ENCODE data around the gene WWOX. TPM values are rescaled to one million over a fixed set of nuclear protein-coding genes. Genes with fewer than 3 reads are reported as not detected.

The WWOX gene
- total RNA-seq, 1 experiment from 2014 or later, result 15.6 TPM

DNA sequence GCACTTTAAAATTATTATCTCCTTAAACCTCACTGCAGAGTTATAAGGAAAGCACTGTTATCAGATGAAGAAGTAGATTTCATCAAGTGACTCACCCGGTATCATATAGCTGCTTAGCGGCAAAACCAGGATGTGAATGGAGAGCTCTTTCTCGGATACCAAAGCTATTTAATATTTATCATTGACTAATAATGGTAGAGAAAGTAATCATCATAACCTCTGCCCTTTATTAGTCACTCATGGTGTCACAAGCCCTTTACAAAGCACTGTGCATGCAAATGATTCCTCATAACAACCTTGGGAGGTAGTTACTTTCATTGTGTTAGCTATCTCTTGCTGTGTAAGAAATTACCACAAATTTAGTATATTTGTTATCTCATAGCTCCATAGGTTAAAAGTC lies 908.2 kb downstream of the WWOX start:
- H3K23ac ChIP-seq (ENCODE audit: insufficient read length, low read depth, low read length), result no peak overlapping the region
- DNase-seq, result no peak
- no peak overlapping the region for H3K4me2 ChIP-seq (ENCODE audit: insufficient read depth, insufficient read length, low read length)
- H2AFZ ChIP-seq (ENCODE audit: low read length), result no peak overlapping the region
- H3K9ac ChIP-seq (ENCODE audit: extremely low read depth, insufficient read length, low read length), result no peak overlapping the region
- no peak overlapping the region for H2BK5ac ChIP-seq (ENCODE audit: insufficient read length, low read length)
- H2BK120ac ChIP-seq (ENCODE audit: low read depth, low read length, poor library complexity, severe bottlenecking), result no peak overlapping the region
- TF ChIP-seq, protein P1, sequence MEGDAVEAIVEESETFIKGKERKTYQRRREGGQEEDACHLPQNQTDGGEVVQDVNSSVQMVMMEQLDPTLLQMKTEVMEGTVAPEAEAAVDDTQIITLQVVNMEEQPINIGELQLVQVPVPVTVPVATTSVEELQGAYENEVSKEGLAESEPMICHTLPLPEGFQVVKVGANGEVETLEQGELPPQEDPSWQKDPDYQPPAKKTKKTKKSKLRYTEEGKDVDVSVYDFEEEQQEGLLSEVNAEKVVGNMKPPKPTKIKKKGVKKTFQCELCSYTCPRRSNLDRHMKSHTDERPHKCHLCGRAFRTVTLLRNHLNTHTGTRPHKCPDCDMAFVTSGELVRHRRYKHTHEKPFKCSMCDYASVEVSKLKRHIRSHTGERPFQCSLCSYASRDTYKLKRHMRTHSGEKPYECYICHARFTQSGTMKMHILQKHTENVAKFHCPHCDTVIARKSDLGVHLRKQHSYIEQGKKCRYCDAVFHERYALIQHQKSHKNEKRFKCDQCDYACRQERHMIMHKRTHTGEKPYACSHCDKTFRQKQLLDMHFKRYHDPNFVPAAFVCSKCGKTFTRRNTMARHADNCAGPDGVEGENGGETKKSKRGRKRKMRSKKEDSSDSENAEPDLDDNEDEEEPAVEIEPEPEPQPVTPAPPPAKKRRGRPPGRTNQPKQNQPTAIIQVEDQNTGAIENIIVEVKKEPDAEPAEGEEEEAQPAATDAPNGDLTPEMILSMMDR (conservative IDR thresholded peaks at IDR 0.05), result no peak
- H3K79me2 ChIP-seq (ENCODE audit: insufficient read depth, low read length), result no peaks in the 10 kb centered on the region
- no peaks in the 10 kb centered on the region for H3K9me3 ChIP-seq (ENCODE audit: control insufficient read depth, low read depth, low read length)
- no peaks in the 10 kb centered on the region for H3K9me3 Mint-ChIP-seq
- no peak overlapping the region for H2BK15ac ChIP-seq (ENCODE audit: low read depth, low read length)
- no peak overlapping the region for H3K18ac ChIP-seq (ENCODE audit: insufficient read length, low read depth, low read length)
- no peak overlapping the region for H3K27ac ChIP-seq (ENCODE audit: insufficient read length, low read depth, low read length)
- H3K27me3 ChIP-seq (ENCODE audit: insufficient read depth, low read length), result no peaks in the 10 kb centered on the region; the same call in 1 of the 2 replicates
- H4K91ac ChIP-seq (ENCODE audit: insufficient read length, low read depth, low read length), result no peak overlapping the region
- no peaks in the 10 kb centered on the region for H3K79me1 ChIP-seq (ENCODE audit: insufficient read depth, low read depth, low read length, poor library complexity, severe bottlenecking)
- peaks cover 9% of the 10 kb centered on the region for H3K27me3 Mint-ChIP-seq (ENCODE audit: low read depth)
- H3K4ac ChIP-seq (ENCODE audit: low read depth, low read length), result no peak overlapping the region
- H3K27ac Mint-ChIP-seq, result no peak overlapping the region
- no peak overlapping the region for H4K5ac ChIP-seq (ENCODE audit: insufficient read length, low read depth, low read length)
- no peak overlapping the region for H3T11ph ChIP-seq (ENCODE audit: low read length)
- no peak overlapping the region for H3K14ac ChIP-seq (ENCODE audit: insufficient read depth, low read length)
- H3K56ac ChIP-seq (ENCODE audit: insufficient read length, low read depth, low read length), result no peak overlapping the region
- peaks cover 3% of the 10 kb centered on the region for H3K23me2 ChIP-seq (ENCODE audit: insufficient read length, low read depth, low read length, poor library complexity, severe bottlenecking)
- H2AK5ac ChIP-seq (ENCODE audit: insufficient read length, low read length), result no peak overlapping the region
- H4K8ac ChIP-seq (replicated peaks; ENCODE audit: insufficient read length, low read depth, low read length), result no peak overlapping the region
- no peak overlapping the region for H2BK12ac ChIP-seq (ENCODE audit: insufficient read length, low read depth, low read length)
- no peaks in the 10 kb centered on the region; the same call in 1 of the 2 replicates for H3K4me1 ChIP-seq (ENCODE audit: insufficient read depth, low read length)
- no peaks in the 10 kb centered on the region for H4K20me1 ChIP-seq (ENCODE audit: control insufficient read depth, insufficient read depth, insufficient read length)
- H3K4me1 Mint-ChIP-seq, result peaks cover 0 to 4% of the 10 kb centered on the region in 2 experiments; a peak in 1 of 4 replicates
- no peaks in the 10 kb centered on the region for H3K36me3 Mint-ChIP-seq (ENCODE audit: insufficient read depth in 1 of 3, low read depth in 3 of 3)
- no peak overlapping the region for H3K4me3 Mint-ChIP-seq
- no peak overlapping the region for H2BK20ac ChIP-seq (ENCODE audit: low read depth, low read length, poor library complexity, severe bottlenecking)
- no CpG with 5 or more reads among the region's 3 CpGs for WGBS (ENCODE audit: extremely low coverage, insufficient read length, low lambda C conversion rate)
